ENCODE results near the gene ZNF410.

DNA sequence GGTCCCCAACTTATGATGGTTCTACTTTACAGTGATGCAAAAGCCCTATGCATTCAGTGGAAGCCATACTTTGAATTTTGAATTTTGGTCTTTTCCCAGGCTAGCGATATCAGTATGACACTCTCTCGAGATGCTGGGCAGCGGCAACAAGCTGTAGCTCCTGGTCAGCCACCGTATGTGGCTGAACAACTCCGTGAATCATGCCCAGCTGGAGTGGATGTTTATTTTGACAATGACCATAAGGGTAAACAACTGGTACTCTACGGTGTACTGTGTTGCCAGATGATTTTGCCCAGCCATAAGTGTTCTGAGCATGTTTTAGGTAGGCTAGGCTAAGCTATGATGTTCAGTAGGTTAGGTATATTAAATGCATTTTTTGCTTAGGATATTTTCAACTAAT is 8.2 kb upstream of the ZNF410 start:
- TF ChIP-seq CTCF (IDR thresholded peaks at IDR 0.05; ENCODE audit: insufficient read depth, low read length, poor library complexity, severe bottlenecking) = no peak
- TF ChIP-seq EZH2phosphoT487 (conservative IDR thresholded peaks at IDR 0.05; ENCODE audit: low read length) = no peak

Data from SU-DHL-6 (cell line).